HG03095 (cell line): Measurements from ENCODE around the gene SERINC4.
"Not testable (repeated sequence)": the region's sequence is repeated elsewhere in the genome, so short reads cannot be mapped to it uniquely, and the experiment has no call there.

Source experiments
- ATAC-seq: cut with Tn5 transposase; IDR thresholded peaks from one replicate; pipeline ENCODE4 v1.9.1; 2021; ENCODE audit warnings: moderate library complexity; ENCODE audit not compliant: unreplicated experiment

Gene SERINC4

GRCh38 chr15:43799945-43800285, at the start of gene SERINC4:
Gene SERINC4, minus strand, starts transcription at chr15:43800220. Its CDS starts 234 bp downstream, at chr15:43799986.
- no peak for ATAC-seq

GRCh38 chr15:43845421-43845820, 45.4 kb upstream of the SERINC4 start:
- ATAC-seq: no peak

- ATAC-seq: not testable (repeated sequence)
Measured at GRCh38 chr15:43832485-43832884, 32.5 kb upstream of the SERINC4 start.

GRCh38 chr15:43831519-43832052, 31.6 kb upstream of the SERINC4 start:
- not testable (repeated sequence) for ATAC-seq

- not testable (repeated sequence) for ATAC-seq
Measured at GRCh38 chr15:43830691-43831275, 30.8 kb upstream of the SERINC4 start.

- not testable (repeated sequence) for ATAC-seq
Measured at GRCh38 chr15:43829951-43830540, 30.0 kb upstream of the SERINC4 start.

- no peak for ATAC-seq
Measured at GRCh38 chr15:43828061-43828657, 28.1 kb upstream of the SERINC4 start.

- peak; percentile 54 for ATAC-seq
Measured at GRCh38 chr15:43826508-43827341, 26.7 kb upstream of the SERINC4 start, which contains the start of gene WDR76. Gene WDR76, plus strand, starts transcription at chr15:43827002. Its CDS starts 31 bp downstream, at chr15:43827033.

GRCh38 chr15:43826029-43826507, 26.0 kb upstream of the SERINC4 start:
- no peak for ATAC-seq

GRCh38 chr15:43825305-43825704, 25.3 kb upstream of the SERINC4 start:
- ATAC-seq: not testable (repeated sequence)

GRCh38 chr15:43824302-43825246, 24.6 kb upstream of the SERINC4 start, which contains the start of gene MFAP1:
Gene MFAP1, minus strand, starts transcription at chr15:43824690. Its CDS starts 121 bp downstream, at chr15:43824569.
- peak; percentile 51 for ATAC-seq

GRCh38 chr15:43821505-43821904, 21.5 kb upstream of the SERINC4 start:
- no peak for ATAC-seq

GRCh38 chr15:43815064-43815463, 15.0 kb upstream of the SERINC4 start:
- not testable (repeated sequence) for ATAC-seq

GRCh38 chr15:43808960-43809678, 9.1 kb upstream of the SERINC4 start:
- ATAC-seq: peak; percentile 68

- no peak for ATAC-seq
Measured at GRCh38 chr15:43808435-43808950, 8.5 kb upstream of the SERINC4 start.

GRCh38 chr15:43802676-43803075, 2.7 kb upstream of the SERINC4 start:
- ATAC-seq: not testable (repeated sequence)

GRCh38 chr15:43800286-43801141, 494 bp upstream of the SERINC4 start, which contains the start of gene HYPK:
Gene HYPK, plus strand, starts transcription at chr15:43800599. Its CDS starts 24 bp downstream, at chr15:43800623.
- peak; percentile 74 for ATAC-seq
